ENCODE data around the gene C19orf38. TPM values are rescaled to one million over a fixed set of nuclear protein-coding genes. Genes with fewer than 3 reads are reported as not detected.

The C19orf38 gene
- total RNA-seq, 1 experiment from 2014 or later = not detected

DNA sequence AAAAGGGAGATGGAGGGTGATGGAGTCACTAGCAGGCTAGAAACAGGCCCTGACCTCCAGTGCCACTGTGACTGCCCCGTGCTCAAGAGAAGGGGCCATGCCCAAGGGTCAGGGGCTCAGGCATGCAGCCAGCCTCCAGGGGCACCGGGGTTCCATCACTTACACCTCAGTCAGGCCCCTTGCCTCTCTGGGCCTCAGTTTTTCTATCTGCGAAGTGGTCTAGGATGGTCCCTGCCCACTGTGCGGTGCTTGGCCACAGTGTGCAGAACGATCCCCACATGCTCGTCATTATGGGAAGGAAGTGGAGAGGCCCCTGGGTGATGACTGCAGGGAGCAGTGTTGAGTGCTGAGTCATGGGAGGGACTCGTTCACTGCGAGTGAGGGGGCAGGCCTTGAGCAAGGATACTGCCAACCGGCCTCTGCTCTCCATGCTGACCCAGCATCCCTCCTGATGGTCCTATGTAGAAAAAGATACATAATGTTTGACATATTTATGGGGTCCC, 35.3 kb upstream of the C19orf38 start:
- Histone ChIP-seq H4K8ac (replicated peaks; ENCODE audit: insufficient read length, low read depth, low read length) (no peak overlapping the region), H3K14ac (ENCODE audit: insufficient read depth, low read length) (no peak overlapping the region), H3K4me2 (ENCODE audit: insufficient read depth, insufficient read length, low read length) (no peak overlapping the region), H3K9me3 (ENCODE audit: control insufficient read depth, low read depth, low read length) (no peaks in the 10 kb centered on the region), H2AFZ (ENCODE audit: low read length) (no peak overlapping the region), H2BK15ac (ENCODE audit: low read depth, low read length) (no peak overlapping the region), H3K4ac (ENCODE audit: low read depth, low read length) (no peak overlapping the region), H4K5ac (ENCODE audit: insufficient read length, low read depth, low read length) (no peak overlapping the region), H3T11ph (ENCODE audit: low read length) (no peak overlapping the region), H2BK120ac (ENCODE audit: low read depth, low read length, poor library complexity, severe bottlenecking) (no peak overlapping the region), H3K56ac (ENCODE audit: insufficient read length, low read depth, low read length) (no peak overlapping the region), H3K27ac (ENCODE audit: insufficient read length, low read depth, low read length) (no peak overlapping the region), H3K27me3 (ENCODE audit: insufficient read depth, low read length) (no peaks in the 10 kb centered on the region), H4K20me1 (ENCODE audit: control insufficient read depth, insufficient read depth, insufficient read length) (no peaks in the 10 kb centered on the region), H4K91ac (ENCODE audit: insufficient read length, low read depth, low read length) (no peak overlapping the region), H3K23ac (ENCODE audit: insufficient read length, low read depth, low read length) (no peak overlapping the region), H3K4me1 (ENCODE audit: insufficient read depth, low read length) (no peaks in the 10 kb centered on the region), H3K79me2 (ENCODE audit: insufficient read depth, low read length) (no peaks in the 10 kb centered on the region), H2BK12ac (ENCODE audit: insufficient read length, low read depth, low read length) (no peak overlapping the region), H3K23me2 (ENCODE audit: insufficient read length, low read depth, low read length, poor library complexity, severe bottlenecking) (no peaks in the 10 kb centered on the region), H2BK20ac (ENCODE audit: low read depth, low read length, poor library complexity, severe bottlenecking) (no peak overlapping the region), H3K79me1 (ENCODE audit: insufficient read depth, low read depth, low read length, poor library complexity, severe bottlenecking) (no peaks in the 10 kb centered on the region), H2AK5ac (ENCODE audit: insufficient read length, low read length) (no peak overlapping the region), H2BK5ac (ENCODE audit: insufficient read length, low read length) (no peak overlapping the region), H3K9ac (ENCODE audit: extremely low read depth, insufficient read length, low read length) (no peak overlapping the region), H3K18ac (ENCODE audit: insufficient read length, low read depth, low read length) (no peak overlapping the region)
- Mint-ChIP-seq H3K9me3 (no peaks in the 10 kb centered on the region), H3K27ac (peak overlapping the region in 2 of 3 experiments; percentile 66 to 68; a peak in 3 of 7 replicates), H3K36me3 (ENCODE audit: insufficient read depth in 1 of 3, low read depth in 3 of 3) (peaks cover 16 to 47% (median 32%) of the 10 kb centered on the region in 3 experiments), H3K4me3 (no peak overlapping the region), H3K27me3 (ENCODE audit: low read depth) (no peaks in the 10 kb centered on the region; the same call in 1 of the 2 replicates), H3K4me1 (peaks cover 0 to 4% of the 10 kb centered on the region in 2 experiments; a peak in 1 of 4 replicates)
- no peak for DNase-seq
- WGBS (ENCODE audit: extremely low coverage, insufficient read length, low lambda C conversion rate) = no CpG with 5 or more reads among the region's 9 CpGs
- TF ChIP-seq, protein P1, sequence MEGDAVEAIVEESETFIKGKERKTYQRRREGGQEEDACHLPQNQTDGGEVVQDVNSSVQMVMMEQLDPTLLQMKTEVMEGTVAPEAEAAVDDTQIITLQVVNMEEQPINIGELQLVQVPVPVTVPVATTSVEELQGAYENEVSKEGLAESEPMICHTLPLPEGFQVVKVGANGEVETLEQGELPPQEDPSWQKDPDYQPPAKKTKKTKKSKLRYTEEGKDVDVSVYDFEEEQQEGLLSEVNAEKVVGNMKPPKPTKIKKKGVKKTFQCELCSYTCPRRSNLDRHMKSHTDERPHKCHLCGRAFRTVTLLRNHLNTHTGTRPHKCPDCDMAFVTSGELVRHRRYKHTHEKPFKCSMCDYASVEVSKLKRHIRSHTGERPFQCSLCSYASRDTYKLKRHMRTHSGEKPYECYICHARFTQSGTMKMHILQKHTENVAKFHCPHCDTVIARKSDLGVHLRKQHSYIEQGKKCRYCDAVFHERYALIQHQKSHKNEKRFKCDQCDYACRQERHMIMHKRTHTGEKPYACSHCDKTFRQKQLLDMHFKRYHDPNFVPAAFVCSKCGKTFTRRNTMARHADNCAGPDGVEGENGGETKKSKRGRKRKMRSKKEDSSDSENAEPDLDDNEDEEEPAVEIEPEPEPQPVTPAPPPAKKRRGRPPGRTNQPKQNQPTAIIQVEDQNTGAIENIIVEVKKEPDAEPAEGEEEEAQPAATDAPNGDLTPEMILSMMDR (conservative IDR thresholded peaks at IDR 0.05) = no peak
